ENCODE results near the gene USP17L5. TPM values are rescaled to one million over a fixed set of nuclear protein-coding genes. Genes with fewer than 3 reads are reported as not detected.
"Not testable (repeated sequence)": the region's sequence is repeated elsewhere in the genome, so short reads cannot be mapped to it uniquely, and the experiment has no call there.

Gene USP17L5, protein sequence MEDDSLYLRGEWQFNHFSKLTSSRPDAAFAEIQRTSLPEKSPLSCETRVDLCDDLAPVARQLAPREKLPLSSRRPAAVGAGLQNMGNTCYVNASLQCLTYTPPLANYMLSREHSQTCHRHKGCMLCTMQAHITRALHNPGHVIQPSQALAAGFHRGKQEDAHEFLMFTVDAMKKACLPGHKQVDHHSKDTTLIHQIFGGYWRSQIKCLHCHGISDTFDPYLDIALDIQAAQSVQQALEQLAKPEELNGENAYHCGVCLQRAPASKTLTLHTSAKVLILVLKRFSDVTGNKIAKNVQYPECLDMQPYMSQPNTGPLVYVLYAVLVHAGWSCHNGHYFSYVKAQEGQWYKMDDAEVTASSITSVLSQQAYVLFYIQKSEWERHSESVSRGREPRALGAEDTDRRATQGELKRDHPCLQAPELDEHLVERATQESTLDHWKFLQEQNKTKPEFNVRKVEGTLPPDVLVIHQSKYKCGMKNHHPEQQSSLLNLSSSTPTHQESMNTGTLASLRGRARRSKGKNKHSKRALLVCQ
- total RNA-seq (2014; rRNA removed; shearing (Covaris generic)): not detected in 2 replicates

DNA sequence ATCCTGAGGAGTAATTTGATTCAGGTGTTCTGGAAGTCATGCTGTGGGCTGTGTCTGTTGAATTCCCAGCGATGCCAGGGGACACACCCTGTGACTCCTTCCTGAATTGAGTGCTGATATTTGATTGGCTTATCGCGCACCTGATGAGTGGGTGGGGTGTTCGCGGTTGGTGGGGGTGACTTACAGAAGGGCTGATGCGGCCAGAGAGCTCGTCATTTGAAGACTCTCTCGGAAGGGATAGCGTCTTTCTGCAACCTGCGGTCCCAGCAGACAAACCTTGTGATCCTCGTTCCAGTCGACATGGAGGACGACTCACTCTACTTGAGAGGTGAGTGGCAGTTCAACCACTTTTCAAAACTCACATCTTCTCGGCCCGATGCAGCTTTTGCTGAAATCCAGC is at the start of gene USP17L5:
Gene USP17L5 (plus strand): TSS at position 301 of the 400 bp plus-strand sequence. CDS start 0 bp downstream, at position 301.
- not testable (repeated sequence) for H3K27ac ChIP-seq; H3K36me3 ChIP-seq; H3K27me3 ChIP-seq; H3K9me3 ChIP-seq (replicated peaks); DNase-seq; H3K4me3 ChIP-seq; H3K4me1 ChIP-seq

DNA sequence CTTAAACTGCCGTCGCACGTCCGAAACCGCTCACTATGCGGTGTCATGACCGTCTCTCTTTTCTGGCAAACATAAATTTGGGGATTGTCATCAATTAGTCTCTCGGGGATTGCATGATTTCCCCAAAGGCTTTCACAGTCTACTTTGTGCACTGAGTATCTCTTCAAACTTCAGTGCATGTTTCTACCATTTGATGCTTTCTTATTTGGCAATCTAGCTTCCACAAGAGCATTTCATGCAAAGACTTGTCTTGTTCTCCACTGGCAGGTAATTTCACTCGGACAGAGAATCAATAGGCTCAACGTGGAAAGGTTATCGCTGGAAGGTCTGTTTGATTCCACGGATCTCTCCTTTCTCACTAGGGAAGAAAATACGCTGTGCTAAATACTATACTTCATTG is 15.0 kb upstream of the USP17L5 start:
- H3K4me1 ChIP-seq; H3K4me3 ChIP-seq; H3K9me3 ChIP-seq (replicated peaks); DNase-seq; H3K36me3 ChIP-seq; H3K27me3 ChIP-seq; H3K27ac ChIP-seq: not testable (repeated sequence)

DNA sequence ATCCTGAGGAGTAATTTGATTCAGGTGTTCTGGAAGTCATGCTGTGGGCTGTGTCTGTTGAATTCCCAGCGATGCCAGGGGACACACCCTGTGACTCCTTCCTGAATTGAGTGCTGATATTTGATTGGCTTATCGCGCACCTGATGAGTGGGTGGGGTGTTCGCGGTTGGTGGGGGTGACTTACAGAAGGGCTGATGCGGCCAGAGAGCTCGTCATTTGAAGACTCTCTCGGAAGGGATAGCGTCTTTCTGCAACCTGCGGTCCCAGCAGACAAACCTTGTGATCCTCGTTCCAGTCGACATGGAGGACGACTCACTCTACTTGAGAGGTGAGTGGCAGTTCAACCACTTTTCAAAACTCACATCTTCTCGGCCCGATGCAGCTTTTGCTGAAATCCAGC is 14.3 kb upstream of the USP17L5 start, which contains the start of gene USP17L24:
Gene USP17L24 (plus strand): TSS at position 301 of the 400 bp plus-strand sequence. CDS start 0 bp downstream, at position 301.
- not testable (repeated sequence) for H3K4me1 ChIP-seq; H3K36me3 ChIP-seq; H3K9me3 ChIP-seq (replicated peaks); H3K27ac ChIP-seq; H3K27me3 ChIP-seq; DNase-seq; H3K4me3 ChIP-seq

DNA sequence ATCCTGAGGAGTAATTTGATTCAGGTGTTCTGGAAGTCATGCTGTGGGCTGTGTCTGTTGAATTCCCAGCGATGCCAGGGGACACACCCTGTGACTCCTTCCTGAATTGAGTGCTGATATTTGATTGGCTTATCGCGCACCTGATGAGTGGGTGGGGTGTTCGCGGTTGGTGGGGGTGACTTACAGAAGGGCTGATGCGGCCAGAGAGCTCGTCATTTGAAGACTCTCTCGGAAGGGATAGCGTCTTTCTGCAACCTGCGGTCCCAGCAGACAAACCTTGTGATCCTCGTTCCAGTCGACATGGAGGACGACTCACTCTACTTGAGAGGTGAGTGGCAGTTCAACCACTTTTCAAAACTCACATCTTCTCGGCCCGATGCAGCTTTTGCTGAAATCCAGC is 9.6 kb upstream of the USP17L5 start, which contains the start of gene USP17L25:
Gene USP17L25 (plus strand): TSS at position 301 of the 400 bp plus-strand sequence. CDS start 0 bp downstream, at position 301.
- DNase-seq; H3K9me3 ChIP-seq (replicated peaks); H3K27ac ChIP-seq: not testable (repeated sequence)

DNA sequence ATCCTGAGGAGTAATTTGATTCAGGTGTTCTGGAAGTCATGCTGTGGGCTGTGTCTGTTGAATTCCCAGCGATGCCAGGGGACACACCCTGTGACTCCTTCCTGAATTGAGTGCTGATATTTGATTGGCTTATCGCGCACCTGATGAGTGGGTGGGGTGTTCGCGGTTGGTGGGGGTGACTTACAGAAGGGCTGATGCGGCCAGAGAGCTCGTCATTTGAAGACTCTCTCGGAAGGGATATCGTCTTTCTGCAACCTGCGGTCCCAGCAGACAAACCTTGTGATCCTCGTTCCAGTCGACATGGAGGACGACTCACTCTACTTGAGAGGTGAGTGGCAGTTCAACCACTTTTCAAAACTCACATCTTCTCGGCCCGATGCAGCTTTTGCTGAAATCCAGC is 4.8 kb upstream of the USP17L5 start, which contains the start of gene USP17L26:
Gene USP17L26 (plus strand): TSS at position 301 of the 400 bp plus-strand sequence. CDS start 0 bp downstream, at position 301.
- not testable (repeated sequence) for H3K36me3 ChIP-seq; H3K9me3 ChIP-seq (replicated peaks); DNase-seq; H3K4me1 ChIP-seq; H3K27me3 ChIP-seq; H3K4me3 ChIP-seq; H3K27ac ChIP-seq

More for the DNA sequence above, 9.6 kb upstream of the USP17L5 start, which contains the start of gene USP17L25:
- not testable (repeated sequence) for H3K36me3 ChIP-seq, H3K4me1 ChIP-seq, H3K4me3 ChIP-seq, H3K27me3 ChIP-seq

DNA sequence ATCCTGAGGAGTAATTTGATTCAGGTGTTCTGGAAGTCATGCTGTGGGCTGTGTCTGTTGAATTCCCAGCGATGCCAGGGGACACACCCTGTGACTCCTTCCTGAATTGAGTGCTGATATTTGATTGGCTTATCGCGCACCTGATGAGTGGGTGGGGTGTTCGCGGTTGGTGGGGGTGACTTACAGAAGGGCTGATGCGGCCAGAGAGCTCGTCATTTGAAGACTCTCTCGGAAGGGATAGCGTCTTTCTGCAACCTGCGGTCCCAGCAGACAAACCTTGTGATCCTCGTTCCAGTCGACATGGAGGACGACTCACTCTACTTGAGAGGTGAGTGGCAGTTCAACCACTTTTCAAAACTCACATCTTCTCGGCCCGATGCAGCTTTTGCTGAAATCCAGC is 4.6 kb downstream of the USP17L5 start, which contains the start of gene USP17L27:
Gene USP17L27 (plus strand): TSS at position 301 of the 400 bp plus-strand sequence. CDS start 0 bp downstream, at position 301.
- not testable (repeated sequence) for H3K27ac ChIP-seq; H3K9me3 ChIP-seq (replicated peaks); H3K36me3 ChIP-seq; H3K27me3 ChIP-seq; H3K4me1 ChIP-seq; H3K4me3 ChIP-seq; DNase-seq

DNA sequence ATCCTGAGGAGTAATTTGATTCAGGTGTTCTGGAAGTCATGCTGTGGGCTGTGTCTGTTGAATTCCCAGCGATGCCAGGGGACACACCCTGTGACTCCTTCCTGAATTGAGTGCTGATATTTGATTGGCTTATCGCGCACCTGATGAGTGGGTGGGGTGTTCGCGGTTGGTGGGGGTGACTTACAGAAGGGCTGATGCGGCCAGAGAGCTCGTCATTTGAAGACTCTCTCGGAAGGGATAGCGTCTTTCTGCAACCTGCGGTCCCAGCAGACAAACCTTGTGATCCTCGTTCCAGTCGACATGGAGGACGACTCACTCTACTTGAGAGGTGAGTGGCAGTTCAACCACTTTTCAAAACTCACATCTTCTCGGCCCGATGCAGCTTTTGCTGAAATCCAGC is 9.4 kb downstream of the USP17L5 start, which contains the start of gene USP17L28:
Gene USP17L28 (plus strand): TSS at position 301 of the 400 bp plus-strand sequence. CDS start 0 bp downstream, at position 301.
- DNase-seq; H3K4me3 ChIP-seq; H3K36me3 ChIP-seq; H3K27me3 ChIP-seq; H3K9me3 ChIP-seq (replicated peaks); H3K27ac ChIP-seq; H3K4me1 ChIP-seq: not testable (repeated sequence)

DNA sequence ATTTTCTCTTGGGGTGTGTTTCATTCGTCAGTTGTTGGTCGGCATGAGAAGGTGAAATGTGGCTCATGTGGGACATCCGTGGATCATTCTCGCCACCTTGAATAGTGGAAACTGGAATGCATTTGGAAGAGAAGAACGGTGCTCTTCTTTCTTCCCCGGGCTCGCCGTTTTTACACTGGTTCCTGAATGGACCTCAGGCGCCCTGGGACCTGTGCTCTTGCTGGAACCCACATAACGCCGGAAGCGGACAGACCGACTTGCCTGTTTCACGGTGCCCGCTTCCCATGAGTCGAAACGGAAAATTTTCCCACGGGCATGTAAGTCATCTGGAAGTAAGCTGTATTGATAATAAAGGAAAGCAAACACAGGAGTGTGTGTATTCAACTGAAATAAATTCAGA is 11.7 kb downstream of the USP17L5 start:
- not testable (repeated sequence) for H3K4me1 ChIP-seq; H3K27me3 ChIP-seq; H3K27ac ChIP-seq; H3K4me3 ChIP-seq; H3K36me3 ChIP-seq; H3K9me3 ChIP-seq (replicated peaks); DNase-seq

DNA sequence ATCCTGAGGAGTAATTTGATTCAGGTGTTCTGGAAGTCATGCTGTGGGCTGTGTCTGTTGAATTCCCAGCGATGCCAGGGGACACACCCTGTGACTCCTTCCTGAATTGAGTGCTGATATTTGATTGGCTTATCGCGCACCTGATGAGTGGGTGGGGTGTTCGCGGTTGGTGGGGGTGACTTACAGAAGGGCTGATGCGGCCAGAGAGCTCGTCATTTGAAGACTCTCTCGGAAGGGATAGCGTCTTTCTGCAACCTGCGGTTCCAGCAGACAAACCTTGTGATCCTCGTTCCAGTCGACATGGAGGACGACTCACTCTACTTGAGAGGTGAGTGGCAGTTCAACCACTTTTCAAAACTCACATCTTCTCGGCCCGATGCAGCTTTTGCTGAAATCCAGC is 14.1 kb downstream of the USP17L5 start, which contains the start of gene USP17L29:
Gene USP17L29 (plus strand): TSS at position 301 of the 400 bp plus-strand sequence. CDS start 0 bp downstream, at position 301.
- H3K36me3 ChIP-seq; H3K27me3 ChIP-seq; H3K4me3 ChIP-seq; H3K9me3 ChIP-seq (replicated peaks); H3K27ac ChIP-seq; DNase-seq; H3K4me1 ChIP-seq: not testable (repeated sequence)

DNA sequence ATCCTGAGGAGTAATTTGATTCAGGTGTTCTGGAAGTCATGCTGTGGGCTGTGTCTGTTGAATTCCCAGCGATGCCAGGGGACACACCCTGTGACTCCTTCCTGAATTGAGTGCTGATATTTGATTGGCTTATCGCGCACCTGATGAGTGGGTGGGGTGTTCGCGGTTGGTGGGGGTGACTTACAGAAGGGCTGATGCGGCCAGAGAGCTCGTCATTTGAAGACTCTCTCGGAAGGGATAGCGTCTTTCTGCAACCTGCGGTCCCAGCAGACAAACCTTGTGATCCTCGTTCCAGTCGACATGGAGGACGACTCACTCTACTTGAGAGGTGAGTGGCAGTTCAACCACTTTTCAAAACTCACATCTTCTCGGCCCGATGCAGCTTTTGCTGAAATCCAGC is 23.6 kb downstream of the USP17L5 start, which contains the start of gene USP17L30:
Gene USP17L30 (plus strand): TSS at position 301 of the 400 bp plus-strand sequence. CDS start 0 bp downstream, at position 301.
- not testable (repeated sequence) for DNase-seq; H3K27me3 ChIP-seq; H3K27ac ChIP-seq; H3K4me3 ChIP-seq; H3K36me3 ChIP-seq; H3K4me1 ChIP-seq; H3K9me3 ChIP-seq (replicated peaks)

DNA sequence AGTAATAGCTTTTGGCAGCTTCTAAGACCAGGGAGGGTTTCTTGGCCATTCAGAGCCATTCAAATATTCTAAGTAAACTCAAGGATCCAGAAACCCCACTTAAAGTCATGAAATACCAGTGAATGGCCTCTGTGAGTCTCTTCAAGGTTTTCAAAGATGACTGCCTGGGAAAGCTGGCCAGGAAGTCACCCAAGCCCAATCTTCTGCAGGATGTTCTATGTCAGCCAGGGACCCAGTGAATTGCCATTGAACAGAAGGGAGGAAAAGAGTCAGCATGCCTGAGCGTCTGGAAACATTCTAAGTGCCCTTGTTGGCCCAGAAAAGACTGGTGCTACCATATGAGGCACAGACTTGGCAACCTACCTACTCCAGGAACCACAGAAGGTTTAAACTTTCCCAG is 40.7 kb downstream of the USP17L5 start:
- H3K9me3 ChIP-seq (replicated peaks); DNase-seq; H3K36me3 ChIP-seq; H3K4me3 ChIP-seq; H3K27me3 ChIP-seq; H3K4me1 ChIP-seq; H3K27ac ChIP-seq: not testable (repeated sequence)

DNA sequence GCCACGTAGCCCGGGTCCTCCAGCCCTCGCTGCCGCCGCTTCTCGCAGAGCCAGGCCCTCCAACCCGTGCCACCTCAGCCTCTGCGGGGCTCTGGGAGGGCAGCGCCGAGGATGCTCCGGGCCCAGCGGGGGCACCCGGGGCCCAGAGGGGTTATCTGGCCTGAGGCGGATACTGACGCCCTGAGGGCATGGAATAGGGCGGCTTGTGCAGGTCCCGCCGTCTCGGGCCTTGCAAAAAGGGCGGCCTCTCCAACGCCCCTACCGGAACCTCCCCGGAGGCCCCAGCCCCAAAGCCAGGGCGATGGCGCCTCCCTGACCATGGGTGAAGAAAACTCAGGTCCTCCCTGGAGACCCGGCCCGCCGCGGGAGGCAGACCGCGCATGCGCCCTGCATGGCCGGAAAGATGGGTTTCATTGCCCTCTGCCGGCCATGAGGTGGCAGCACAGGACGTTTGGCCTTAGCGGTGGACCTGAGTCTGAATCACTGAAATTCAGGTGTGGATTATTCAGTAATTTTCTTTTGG is 41.9 kb downstream of the USP17L5 start:
- H3K27ac ChIP-seq; H3K36me3 ChIP-seq; H3K9me3 ChIP-seq (replicated peaks); H3K4me1 ChIP-seq; H3K27me3 ChIP-seq; H3K4me3 ChIP-seq: not testable (repeated sequence)
- DNase-seq: peak in 1 of 2 experiments; percentile 24

DNA sequence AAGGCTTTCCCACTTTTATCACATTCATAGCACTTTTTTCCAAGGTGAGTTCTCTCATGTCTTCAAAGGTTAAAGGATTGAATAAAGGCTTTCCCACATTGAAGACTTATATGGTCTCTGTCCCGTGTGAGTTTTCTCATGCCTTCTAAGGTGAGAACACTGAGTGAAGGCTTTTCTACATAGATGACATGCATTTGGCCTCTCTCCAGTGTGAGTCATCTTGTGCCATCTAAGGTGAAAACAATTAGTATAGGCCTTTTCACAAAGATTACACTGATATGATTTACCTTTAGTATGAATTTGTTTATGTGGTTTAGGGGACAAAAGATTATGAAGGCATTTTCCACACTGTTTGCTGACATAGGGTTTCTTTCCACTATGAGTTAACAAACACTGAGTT is 44.9 kb downstream of the USP17L5 start:
- H3K27me3 ChIP-seq: no peaks in the 10 kb centered on the region
- H3K4me3 ChIP-seq: no peak overlapping the region
- H3K9me3 ChIP-seq (replicated peaks): no peaks in the 10 kb centered on the region
- H3K36me3 ChIP-seq: no peaks in the 10 kb centered on the region
- no peak for DNase-seq
- no peaks in the 10 kb centered on the region for H3K4me1 ChIP-seq
- no peak overlapping the region for H3K27ac ChIP-seq

DNA sequence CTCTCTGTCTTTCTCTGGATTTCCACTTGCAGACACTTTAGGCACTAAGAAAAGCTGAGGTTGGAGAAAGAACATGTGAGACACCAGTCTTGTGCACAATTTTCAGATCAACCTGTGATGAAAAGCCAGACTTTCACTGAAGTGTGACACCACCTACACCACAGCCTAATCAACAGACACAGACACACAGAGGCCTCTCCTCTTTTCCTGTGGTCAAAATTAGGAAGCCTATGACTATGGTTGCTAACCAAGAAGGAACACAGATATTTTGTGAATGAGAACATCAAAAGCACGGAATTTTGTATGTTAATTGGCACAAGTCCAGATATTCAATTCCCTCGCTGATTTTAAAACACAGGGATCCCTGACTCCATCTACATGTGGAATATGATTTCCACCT is 49.8 kb downstream of the USP17L5 start:
- not testable (repeated sequence) for H3K27me3 ChIP-seq; DNase-seq; H3K4me3 ChIP-seq; H3K27ac ChIP-seq; H3K9me3 ChIP-seq (replicated peaks); H3K36me3 ChIP-seq; H3K4me1 ChIP-seq

Data from SJCRH30 (cell line).